Activated T-helper 1 cell treated with anti-CD3 and anti-CD28 coated beads, Interleukin-2, amount 50 U/mL, for 16 hours (primary cell): ENCODE data around the gene LLCFC1.
"Not testable (repeated sequence)": the region's sequence is repeated elsewhere in the genome, so short reads cannot be mapped to it uniquely, and the experiment has no call there.

Experiments used
- DNase-seq, 2 donors: peaks; one replicate each; pipeline ENCODE4 v3.0.0-alpha.2; 2020; ENCODE audit warnings: low read depth in 1 of 2, low spot score in 1 of 2

LLCFC1 gene

DNA sequence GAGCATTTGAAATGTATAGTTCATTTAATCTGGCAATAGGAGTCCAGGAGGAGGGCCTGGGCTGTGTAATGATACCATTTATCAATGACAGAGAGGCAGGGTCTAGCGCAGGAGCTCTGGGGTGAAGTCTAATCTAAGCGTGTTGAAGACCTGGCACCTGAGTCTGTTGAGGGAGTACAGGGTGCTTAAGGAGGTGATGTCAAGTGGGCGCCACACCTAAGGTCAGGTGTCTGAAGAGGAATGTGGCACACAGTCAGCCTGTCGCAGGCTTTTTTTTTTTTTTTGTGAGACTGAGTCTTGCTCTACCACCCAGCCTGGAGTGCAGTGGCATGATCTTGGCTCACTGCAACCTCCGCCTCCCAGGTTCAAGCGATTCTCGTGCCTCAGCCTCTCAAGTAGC is 2.3 kb downstream of the LLCFC1 start:
- DNase-seq: no peak

DNA sequence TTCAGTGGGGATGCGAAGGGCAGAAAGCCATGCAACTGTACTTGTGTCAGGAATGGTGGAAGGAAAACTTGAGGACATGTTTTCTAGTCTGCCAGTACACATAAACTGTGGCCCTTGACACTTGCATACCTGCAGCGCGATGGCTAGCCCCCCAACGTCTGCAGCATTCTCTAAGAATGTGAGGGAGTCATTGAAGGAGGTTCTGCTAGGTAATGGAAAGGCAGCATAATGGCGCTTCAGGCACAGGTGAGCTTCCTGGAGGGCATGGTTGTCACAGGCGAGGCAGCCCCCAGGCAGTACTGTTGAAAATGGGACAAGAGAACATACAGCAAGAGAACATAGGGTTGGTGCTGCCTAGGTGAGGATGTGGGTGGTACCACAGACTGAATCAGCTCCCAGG is 3.5 kb downstream of the LLCFC1 start:
- no peak for DNase-seq

DNA sequence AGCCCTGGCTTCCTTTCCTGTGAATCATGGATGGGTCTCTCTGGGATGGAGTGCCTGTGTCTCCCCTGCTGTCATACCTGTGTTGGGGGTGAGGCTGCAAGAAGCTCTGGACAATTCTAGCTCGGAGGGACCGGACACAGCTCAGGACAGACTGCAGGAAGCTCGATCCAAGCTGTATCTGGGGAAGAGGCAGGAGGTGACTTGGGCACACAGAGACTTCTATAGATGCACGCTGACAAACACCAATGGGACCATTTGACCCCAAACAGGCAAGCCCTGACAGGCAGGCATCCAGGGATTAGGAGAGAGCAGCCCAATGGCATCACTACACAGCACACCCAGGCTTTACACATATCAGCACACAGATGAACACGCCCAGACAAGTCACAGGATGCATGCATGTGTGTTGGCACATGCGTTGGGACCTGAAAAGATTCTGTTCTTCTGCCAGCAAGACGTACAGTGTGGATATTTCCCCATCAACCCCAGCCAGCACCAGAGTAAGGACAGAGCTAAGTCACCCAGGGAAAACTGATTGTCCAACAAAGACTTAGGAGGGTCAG is 4.5 kb downstream of the LLCFC1 start:
- DNase-seq: no peak

DNA sequence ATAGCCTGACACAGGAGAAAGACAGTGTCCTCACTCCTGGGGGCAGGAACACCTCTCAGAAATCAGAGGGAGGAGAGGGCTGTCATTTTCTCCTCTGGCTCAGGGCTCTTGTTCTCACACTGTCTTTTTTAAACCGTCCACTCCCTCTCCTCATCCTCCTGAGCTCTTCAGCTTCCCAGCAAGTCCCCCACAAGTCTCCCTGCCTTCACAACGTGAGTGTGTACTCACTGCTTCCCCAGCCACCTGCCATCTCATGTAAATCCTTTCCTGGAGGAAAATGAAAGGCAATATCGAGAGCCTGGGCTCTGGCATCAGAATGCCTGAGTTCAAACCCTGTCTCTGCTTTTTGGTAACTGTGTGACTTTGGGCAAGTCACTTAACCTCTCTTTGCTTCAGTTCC is 5.7 kb downstream of the LLCFC1 start:
- DNase-seq: no peak

DNA sequence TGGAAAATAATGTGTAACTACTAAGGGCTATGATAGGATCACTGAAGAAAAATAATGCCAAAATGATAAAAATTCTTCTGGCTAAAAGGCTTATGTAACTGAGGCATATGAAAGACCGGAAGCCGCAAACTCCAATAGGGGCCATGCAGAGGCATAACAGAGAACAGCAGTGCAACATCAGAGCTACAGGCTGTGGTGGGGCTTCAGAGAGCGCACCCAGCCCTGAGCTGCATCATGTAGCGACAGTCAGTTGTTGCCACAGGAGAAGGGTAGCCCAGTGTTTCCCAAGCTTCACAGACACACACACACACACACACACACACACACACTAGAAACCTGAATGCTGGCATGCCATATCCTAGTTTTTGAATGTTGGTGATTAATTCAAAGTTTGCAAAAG is 9.3 kb downstream of the LLCFC1 start:
- no peak for DNase-seq

DNA sequence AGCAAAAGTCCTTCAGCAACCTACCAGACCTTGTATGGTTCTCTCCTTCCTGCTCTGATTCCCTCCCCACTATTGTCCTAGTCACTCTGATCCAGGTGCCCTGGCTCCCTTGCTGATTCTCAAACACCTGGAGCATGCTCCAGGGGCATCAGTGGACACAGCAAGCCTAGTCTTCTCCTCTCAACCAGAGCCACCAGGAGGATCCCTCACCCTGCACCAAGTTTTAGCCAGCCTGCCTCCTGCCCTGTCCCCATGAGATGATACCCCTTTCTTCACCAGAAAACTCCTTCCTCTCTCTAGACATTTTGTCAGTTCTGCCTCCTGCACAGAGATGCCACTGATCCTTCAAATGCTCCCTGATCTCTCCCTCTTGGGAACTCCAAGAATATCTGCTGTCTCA is 11.0 kb downstream of the LLCFC1 start:
- DNase-seq: no peak

DNA sequence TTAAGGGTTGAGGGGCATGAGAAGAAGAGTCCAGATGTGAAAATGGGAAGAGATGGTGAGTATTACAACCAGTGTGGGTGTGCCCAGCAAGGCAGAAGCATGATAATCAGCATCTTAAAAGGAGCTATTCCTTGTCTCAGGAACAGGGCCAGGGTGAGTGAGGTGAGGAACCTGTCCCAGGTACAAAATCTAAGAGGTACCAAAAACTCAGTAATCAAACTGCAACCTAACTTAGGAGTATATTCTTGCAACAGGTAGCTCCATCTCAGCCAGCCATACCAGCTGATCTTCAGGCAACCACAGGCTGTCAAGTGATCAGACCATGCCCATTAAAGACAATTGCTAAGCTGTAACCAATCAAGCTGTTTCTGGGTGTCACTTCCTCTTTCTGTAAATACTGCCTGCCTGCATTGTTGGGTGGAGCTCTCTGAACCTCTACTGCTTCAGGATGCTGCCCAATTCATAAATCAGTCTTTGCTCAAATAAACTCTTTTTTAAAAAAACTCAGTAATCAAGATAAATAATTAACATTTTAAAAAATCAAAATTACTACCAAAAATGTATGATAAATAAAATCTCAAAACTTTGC is 15.5 kb downstream of the LLCFC1 start:
- DNase-seq: no peak

DNA sequence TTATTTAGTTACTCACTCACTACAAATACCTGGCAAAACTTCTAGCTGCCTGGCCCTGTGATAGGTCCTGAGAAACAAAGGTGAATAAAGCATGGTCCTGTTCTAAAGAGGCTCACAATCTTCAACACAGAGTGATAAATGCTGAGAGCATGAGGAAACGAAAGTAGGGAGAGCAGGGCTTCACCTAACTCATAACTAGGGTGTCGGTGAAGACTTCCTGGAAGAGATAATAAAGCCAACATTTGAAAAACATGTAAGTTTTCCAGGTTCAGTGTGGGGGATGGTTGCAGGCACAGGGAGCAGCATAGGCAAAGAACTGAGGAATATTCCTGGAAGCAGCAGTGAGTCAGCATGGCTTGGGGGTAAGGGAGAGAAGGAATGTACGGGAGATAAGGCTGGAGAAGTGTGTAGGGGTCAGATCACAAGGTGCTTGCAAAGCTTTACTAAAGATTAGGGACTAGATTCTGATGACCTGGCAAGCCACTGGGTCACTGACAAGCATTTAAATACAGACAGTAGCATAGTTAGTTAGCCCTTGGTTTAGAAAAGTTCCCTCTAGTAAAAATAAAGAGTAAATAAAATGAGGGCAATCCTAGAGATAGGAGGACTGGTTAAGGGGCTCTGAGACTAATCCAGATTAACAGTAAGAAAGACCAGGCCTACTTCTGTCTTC is 17.8 kb downstream of the LLCFC1 start:
- no peak for DNase-seq

DNA sequence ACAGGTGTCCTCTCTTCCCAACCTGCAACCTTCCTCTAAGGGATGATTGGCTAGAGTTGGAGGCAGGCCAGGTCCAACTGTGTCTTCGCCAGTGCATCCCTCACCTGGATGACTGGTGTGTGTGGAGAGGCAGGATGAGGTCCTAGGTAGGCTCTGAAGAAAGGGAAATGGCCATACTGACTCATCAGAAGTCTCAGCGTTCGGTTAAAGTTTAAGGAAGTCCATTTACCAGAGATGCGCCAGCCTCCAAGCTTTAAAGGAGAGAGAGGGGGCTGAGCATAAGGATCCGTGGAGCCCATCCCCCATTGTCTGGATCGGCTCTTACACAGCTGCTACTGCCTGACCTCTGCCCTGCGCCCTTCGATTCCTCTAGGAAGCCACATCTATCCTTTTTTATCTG is 18.4 kb downstream of the LLCFC1 start:
- DNase-seq: no peak

DNA sequence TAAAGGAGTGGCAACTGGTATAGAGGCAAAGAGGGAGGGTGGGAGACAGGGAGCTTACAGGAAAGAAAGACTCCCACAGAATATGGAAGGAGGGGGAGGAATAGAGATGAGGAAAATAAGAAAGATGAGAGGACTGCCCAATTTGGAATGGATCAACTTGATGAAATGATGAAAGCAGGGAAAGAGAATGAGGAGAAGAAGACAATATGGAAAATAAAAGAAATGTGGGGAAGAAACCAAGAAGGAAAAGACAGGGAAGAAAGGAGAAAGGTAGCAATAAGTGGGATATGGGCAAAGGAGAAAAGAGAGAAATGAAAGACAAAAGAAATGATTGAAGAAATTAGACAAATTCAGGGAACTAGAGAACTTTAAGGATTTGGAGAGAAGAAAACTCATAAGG is 19.9 kb downstream of the LLCFC1 start:
- no peak for DNase-seq

DNA sequence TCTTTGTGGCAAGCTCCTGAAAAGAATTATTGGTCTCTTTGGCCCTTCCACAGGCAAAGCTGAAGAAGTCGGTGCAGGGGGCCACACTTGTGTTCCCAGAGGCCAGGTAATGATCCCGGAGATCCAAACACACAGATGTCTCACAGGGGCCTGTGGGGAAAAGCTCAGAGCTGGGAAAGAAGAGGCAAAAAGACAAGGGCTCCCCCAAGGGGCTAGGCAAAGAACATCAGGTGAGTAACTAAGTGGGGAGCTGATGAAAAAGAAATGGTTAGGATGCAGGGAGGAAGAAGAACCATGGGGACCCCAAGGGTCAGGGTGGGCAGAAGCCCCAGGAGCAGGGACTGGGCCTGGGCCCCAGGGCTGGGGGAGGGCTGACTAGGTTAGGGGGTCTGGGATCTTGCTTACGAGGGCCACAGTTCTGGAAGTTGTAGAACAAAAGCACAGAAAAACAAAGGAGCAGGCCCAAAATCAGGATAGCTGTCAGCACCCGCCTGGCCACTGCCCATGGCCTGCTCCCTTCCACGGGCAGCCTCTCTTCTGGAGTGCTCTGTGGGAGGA is 21.8 kb downstream of the LLCFC1 start:
- DNase-seq: no peak

DNA sequence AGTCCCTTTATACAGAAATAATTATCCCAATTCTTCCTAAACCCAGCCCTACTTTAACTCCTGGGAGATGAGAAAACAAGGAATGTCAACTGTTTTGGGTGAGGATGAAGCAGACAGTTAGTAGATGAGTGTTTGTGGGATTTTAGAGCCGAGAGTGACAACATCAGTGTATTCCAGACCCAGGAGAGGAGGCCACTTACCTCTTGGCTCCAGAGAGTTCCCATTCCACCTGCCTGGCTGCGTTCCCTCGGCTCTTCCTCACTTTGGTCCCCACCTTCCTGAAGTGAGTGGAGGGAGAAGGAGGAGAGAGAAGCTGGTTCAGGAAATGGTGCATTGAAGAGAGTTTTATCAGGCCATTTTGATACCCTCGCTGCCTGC is 22.3 kb downstream of the LLCFC1 start:
- DNase-seq: no peak

DNA sequence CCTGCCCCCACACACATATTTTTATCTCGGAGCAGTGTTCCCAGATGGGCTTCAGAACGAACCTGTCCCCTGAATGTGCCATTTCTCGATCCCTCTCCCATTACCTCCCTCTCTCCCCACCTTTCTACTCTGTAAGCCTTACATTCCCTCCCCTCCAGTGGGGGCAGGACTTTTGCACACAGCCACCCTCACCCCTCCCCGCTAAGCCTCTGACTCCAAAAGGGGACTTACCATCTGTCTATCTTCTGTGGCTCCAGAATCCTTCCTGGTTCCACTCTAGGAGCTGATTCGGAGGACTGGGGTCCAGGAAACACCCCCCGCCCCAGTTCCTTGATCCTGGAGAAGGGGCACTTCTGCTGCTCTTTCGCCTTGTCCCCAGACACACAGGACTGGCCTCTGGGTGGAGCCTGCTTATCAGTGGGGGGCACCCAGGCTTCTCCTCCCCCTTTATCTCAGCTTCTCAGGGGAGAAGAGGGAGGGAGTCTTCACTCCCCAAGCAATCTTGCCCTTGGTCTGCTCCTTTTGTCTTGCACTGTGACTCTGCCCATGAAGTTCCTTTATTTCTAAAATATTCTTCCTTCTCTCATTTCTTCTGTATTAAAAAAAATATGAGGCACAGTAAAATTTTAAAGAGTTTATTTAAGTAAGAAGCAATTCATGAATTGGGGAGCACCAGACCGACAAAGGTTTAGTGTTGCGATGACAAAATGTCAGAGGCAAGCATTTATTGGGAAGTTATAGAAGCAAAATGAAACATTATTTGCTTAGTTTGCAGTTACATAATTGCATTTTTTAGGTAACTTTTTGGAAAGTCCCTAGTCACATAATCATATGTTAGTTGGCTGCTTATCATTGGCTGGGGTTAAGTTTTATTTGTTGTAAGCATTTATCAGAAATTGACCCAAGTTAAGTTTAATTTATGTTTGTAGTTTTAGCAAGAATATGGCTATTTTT is 23.0 kb downstream of the LLCFC1 start, which contains the start of gene KEL:
Gene KEL (minus strand): TSS at position 391 of the 954 bp plus-strand sequence. CDS start 157 bp downstream, at position 234.
- no peak for DNase-seq

DNA sequence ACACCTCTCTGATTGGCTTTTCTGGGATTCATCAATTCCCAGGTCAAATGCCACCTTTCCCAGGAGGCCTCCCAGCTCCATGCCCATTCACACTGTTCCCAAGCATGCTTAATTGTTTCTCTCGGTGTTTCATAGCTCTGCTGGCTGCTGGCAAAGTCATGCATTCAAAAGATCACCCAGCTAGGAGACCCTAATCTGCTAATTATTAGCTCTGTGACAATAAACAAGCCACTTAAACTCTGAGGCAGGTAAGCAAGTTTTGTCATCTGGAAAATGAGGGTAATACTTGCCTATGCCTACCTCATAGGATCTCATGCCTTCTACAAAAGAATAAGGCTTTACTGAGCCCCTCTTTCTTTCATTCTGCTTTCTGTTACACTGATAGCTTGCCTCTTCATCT is 23.7 kb downstream of the LLCFC1 start:
- no peak for DNase-seq

DNA sequence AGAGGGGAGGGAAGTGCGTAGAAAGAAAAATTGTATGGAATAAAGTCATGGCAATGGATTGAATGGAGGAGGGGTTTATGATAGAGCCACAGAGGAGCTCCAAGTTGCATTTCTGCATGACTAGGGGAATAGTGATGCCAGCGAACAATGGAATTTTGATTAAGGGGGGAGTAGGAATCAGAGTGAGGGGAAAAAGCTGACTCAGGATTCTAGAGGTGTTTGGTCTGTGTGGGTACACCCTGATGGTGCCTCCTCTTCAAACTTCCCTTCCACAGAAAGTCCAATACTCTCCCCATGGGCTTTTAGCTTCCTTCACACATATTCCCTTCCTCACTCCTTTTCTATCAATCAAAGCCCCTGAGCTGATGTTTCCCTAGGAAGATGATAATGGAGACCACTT is 24.7 kb downstream of the LLCFC1 start:
- no peak for DNase-seq

DNA sequence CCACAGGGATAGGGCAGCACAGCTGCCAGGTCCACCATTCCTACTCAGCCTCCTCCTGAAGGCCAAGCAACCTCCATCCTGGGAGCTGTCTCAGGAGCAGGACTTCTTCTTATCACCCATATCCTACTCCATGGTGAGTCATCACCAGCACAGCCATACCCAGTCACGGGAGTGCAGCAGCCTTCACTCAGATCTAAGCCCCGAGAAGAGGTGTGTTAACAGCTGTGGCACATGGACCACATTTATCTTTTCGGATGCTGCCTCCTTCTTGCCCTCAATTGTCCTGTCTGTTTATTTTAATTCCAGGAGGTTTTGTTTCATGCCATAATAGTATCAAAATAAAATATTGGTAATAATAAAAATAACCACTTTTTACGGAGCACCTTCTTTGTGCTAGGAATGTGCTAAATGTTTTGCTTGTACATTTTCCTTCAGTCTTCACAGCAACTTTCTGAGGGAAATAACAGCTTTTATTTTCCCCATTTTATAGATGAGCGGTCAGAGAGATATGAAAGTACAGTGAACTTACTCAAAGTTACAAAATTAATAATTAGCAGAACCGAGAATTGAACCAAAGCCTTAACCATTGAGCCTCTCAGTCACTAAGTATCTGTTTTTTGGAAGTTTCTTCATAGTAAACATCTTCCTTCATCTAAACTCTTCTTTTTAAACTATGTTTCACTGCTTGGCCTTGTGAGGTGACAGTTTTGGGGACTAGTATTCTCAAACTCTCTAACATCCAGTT is 25.4 kb downstream of the LLCFC1 start:
- no peak for DNase-seq

DNA sequence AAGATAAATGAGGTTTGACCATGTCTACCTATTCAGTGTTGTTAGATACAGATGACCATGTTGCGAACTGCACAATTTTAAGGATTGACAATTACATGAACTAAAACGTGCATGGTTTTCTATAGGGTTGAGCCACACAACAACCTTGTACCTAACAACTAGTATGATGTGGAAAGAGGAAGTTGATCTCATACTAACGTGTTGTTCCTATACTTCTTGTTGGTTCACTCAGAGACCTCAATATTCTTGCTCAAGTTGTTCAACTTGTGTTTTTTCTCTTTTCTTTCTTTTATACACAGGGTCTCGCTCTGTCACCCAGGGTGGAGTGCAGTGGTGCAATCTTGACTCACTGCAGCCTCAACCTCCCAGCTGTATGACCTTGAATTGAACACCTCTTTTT is 28.9 kb downstream of the LLCFC1 start:
- DNase-seq: no peak

DNA sequence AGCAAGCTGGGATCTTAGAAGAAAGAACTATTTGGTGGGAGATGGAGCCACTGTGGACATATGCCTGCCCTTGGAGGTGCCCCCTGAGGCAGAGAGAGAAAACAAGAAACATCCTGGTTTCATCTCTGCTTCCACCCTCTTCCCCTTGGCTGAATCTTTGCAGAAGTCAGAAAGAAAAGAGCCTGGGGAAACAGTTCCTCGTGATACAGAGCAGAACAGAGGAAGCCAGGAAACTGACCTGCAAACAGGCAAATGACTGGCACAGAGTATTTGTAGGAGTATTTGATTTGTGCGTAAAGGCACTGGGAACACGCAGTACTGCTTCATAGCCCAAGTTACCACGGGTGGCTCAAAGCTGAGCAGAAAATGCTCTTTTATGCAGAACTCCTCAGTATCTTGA is 29.9 kb downstream of the LLCFC1 start:
- DNase-seq: no peak

DNA sequence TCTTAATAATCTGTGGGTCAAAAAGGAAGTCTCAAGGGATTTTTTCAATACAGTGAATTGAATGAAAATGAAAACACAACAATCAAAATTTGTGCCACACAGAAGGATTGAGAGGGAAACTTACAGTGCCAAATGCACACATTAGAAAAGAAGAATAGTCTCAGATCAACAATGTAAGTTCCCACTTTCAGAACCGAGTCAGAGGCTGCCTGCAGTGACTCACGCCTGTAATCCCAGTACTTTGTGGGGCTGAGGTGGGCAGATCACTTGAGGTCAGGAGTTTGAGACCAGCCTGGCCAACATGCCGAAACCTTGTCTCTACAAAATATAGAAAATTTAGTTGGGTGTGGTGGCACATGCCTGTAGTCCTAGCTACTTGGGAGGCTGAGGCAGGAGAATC is 35.3 kb downstream of the LLCFC1 start:
- DNase-seq: no peak

DNA sequence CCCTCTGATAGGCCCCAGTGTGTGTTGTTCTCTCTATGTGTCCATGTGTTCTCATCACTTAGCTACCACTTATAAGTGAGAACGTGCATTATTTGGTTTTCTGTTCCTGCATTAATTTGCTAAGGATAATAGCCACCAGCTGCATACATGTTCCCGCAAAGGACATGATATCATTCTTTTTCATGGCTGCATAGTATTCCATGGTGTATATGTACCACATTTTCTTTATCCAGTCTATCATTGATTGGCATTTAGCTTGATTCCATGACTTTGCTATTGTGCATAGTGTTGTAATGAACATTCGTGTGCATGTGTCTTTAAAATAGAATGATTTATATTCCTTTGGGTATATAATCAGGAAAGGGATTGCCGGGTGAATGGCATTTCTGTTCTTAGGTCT is 39.1 kb downstream of the LLCFC1 start:
- not testable (repeated sequence) for DNase-seq

DNA sequence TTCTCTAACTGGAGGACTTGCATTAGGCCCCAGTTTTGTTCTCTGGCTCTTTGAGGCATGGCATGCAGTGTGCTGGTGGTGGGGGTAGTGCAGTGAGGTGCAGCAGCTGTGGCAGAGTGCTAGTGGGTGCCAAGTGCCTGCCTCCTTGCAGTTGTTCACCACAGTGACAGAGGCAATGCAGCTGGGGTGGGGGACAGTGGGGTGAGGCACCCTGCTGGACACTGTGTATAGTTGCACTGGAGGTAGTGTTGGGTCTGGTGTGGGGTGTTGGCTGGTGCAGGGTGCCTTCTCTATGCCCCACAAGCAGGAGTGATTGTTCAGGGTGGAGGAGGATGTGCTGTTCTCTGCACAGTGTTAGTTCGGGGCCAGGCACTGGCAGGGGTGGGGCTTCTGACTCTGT is 44.5 kb downstream of the LLCFC1 start:
- DNase-seq: no peak
